ENCODE results near the gene SNX3.
"Not testable (repeated sequence)": the region's sequence is repeated elsewhere in the genome, so short reads cannot be mapped to it uniquely, and the experiment has no call there.

The SNX3 gene

DNA sequence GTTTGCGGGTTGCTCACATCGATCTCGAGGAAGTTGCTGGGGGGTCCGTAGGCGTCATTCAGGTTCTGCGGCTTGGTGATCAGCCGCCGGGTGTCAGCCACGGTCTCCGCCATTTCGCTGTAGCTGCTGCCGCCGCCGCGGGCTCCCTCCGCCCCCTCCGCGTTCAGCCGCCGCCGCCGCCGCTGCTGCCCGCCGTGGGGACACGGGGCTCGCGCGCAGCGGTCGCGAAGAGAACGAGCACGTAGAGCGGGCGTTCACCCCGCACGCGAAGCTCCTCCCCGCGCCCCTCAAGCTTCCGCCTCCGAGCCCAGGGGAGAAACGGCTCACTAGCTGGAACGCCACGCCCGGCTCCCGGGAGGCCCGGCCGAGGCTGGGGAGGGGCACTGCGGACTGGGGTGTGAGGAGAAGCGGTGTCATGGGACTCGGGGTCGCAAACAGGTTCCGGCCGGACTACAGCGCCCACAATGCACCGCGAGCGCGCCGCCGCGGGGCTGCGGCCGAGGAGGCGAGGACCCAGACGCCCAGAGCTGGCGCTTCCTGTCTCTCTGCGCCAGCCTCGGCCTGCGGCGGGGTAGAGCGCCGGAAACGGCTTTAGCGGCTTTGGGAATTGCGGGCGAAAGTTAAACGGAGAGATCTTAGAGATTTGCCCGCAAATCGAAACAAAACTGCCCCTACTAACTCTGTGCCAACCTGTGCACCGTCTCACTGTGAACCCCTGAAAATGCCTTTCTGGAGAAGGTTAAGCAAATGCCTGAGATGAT is at the start of gene SNX3:
TSS of gene SNX3 (minus strand) at position 232 of the 761 bp plus-strand sequence. CDS start at position 113, 119 bp downstream.
- peak; percentile 99 for DNase-seq (ENCODE audit: low read depth)
- TF ChIP-seq, protein P1, sequence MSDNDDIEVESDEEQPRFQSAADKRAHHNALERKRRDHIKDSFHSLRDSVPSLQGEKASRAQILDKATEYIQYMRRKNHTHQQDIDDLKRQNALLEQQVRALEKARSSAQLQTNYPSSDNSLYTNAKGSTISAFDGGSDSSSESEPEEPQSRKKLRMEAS (IDR thresholded peaks at IDR 0.05; ENCODE audit: low read depth, low read length) = peak; percentile 31; the same call in 1 of the 2 replicates
- TF ChIP-seq, protein P2, sequence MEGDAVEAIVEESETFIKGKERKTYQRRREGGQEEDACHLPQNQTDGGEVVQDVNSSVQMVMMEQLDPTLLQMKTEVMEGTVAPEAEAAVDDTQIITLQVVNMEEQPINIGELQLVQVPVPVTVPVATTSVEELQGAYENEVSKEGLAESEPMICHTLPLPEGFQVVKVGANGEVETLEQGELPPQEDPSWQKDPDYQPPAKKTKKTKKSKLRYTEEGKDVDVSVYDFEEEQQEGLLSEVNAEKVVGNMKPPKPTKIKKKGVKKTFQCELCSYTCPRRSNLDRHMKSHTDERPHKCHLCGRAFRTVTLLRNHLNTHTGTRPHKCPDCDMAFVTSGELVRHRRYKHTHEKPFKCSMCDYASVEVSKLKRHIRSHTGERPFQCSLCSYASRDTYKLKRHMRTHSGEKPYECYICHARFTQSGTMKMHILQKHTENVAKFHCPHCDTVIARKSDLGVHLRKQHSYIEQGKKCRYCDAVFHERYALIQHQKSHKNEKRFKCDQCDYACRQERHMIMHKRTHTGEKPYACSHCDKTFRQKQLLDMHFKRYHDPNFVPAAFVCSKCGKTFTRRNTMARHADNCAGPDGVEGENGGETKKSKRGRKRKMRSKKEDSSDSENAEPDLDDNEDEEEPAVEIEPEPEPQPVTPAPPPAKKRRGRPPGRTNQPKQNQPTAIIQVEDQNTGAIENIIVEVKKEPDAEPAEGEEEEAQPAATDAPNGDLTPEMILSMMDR (IDR thresholded peaks at IDR 0.05; ENCODE audit: low read depth, low read length) = peak; percentile 2
- TF ChIP-seq MYC (IDR thresholded peaks at IDR 0.05; ENCODE audit: low read depth, low read length) (no peak; the same call in 1 of the 2 replicates), POLR2A (IDR thresholded peaks at IDR 0.05; ENCODE audit: extremely low read depth, insufficient read length) (peak; percentile 86)
- H3K4me3 ChIP-seq (ENCODE audit: low read depth, low read length) = peak within 1 kb of the TSS; percentile 94

DNA sequence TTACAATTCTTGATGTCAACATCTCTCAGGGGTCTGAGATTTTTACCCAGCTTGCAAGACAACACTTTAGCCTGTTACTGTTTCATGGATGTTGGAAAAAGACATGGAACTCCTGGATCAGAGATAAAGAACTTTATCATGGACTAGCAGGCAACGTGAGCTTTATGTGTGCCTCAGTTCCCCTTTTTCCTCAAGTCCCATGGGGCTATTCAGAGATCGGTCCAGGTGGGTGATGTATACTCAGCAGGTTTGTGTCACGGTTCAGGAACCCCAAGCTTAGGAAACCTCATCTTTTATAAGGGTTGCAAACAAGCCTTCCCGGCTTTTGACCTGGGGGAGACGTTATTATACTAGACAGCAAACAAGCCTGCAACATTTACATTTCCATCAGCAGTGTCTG is 49.0 kb upstream of the SNX3 start:
- TF ChIP-seq MYC (IDR thresholded peaks at IDR 0.05; ENCODE audit: low read depth, low read length) (no peak), POLR2A (IDR thresholded peaks at IDR 0.05; ENCODE audit: extremely low read depth, insufficient read length) (no peak)
- TF ChIP-seq, protein P1 (IDR thresholded peaks at IDR 0.05; ENCODE audit: low read depth, low read length) = no peak
- TF ChIP-seq, protein P2 (IDR thresholded peaks at IDR 0.05; ENCODE audit: low read depth, low read length) = no peak
- DNase-seq (ENCODE audit: low read depth) = no peak
- H3K4me3 ChIP-seq (ENCODE audit: low read depth, low read length) = no peak overlapping the region

DNA sequence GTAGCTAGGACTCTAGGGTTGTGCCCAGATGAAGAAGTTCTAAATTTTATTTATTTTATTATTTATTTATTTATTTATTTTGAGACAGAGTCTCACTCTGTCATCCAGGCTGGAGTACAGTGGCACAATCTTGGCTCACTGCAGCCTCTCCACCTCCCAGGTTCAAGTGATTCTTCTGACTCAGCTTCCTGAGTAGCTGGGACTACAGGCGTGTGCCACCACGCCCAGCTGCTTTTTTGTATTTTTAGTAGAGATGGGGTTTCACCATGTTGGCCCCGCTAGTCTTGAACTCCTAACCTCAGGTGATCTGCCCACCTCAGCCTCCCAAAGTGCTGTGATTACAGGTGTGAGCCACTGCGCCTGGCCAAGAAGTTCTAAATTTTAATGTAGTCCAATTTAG is 47.8 kb upstream of the SNX3 start:
- DNase-seq (ENCODE audit: low read depth); H3K4me3 ChIP-seq (ENCODE audit: low read depth, low read length): not testable (repeated sequence)

DNA sequence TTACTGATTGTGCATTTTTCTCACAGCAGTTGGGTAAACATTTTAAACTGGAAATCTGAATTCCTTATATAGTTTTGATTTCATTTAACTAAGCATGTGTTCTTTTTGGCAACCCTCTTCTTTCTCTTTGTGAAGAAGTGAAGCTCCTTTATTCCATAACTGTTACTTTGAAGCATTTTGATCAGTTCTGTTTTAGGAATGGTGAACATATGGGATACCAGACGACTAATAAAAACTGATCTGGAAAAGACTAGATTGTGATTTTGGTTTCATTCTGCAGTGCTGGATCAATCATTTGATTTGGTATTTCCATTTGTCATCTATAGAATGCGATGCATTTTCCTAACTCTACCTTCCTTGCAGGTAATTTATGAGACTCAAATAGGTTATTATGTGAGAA is 43.8 kb upstream of the SNX3 start:
- no peak for DNase-seq (ENCODE audit: low read depth)
- TF ChIP-seq, protein P1 (IDR thresholded peaks at IDR 0.05; ENCODE audit: low read depth, low read length) = no peak
- TF ChIP-seq MYC (IDR thresholded peaks at IDR 0.05; ENCODE audit: low read depth, low read length) (no peak), POLR2A (IDR thresholded peaks at IDR 0.05; ENCODE audit: extremely low read depth, insufficient read length) (no peak)
- TF ChIP-seq, protein P2 (IDR thresholded peaks at IDR 0.05; ENCODE audit: low read depth, low read length) = no peak
- H3K4me3 ChIP-seq (ENCODE audit: low read depth, low read length) = no peak overlapping the region

DNA sequence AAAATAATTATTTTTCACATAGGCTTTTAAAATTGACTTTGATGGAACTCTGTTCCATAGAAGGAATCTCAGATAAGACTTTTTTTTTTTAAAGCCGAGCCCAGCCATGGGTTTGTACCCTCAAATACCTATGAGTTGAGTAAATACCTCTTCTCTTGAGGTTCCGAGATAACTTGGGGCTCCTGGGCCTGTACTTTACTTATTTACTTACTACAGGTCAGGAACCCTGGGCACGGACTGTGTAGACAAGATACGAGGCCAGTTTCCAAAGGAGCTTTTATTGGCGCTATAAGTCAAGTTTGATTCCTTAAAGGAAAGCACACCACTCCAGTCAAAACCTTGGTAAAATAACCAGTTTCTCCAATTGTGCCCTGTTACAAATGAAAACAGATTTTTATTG is 41.5 kb upstream of the SNX3 start:
- DNase-seq (ENCODE audit: low read depth) = no peak
- H3K4me3 ChIP-seq (ENCODE audit: low read depth, low read length) = no peak overlapping the region
- TF ChIP-seq, protein P2 (IDR thresholded peaks at IDR 0.05; ENCODE audit: low read depth, low read length) = no peak
- TF ChIP-seq POLR2A (IDR thresholded peaks at IDR 0.05; ENCODE audit: extremely low read depth, insufficient read length) = no peak
- no peak for TF ChIP-seq MYC (IDR thresholded peaks at IDR 0.05; ENCODE audit: low read depth, low read length)
- TF ChIP-seq, protein P1 (IDR thresholded peaks at IDR 0.05; ENCODE audit: low read depth, low read length) = no peak

DNA sequence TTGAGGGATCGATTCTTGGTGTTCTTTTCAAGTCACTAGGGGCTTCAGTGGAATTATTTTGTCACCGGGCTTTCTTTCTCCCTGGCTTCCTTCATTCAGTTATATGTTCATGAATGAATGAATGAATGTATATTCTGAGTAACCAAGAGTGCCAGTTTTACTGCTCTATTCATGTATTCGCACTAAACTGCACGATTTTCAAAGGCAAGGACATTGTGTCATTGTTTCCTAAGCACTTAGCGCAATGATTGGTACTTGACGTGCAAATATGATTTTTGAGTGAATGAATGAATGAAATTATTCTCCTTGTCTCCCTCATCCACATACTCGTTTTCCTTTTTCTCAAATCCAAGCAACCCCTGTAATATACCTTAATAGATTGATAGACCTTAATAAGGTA is 34.8 kb upstream of the SNX3 start:
- TF ChIP-seq, protein P1 (IDR thresholded peaks at IDR 0.05; ENCODE audit: low read depth, low read length) = no peak
- TF ChIP-seq POLR2A (IDR thresholded peaks at IDR 0.05; ENCODE audit: extremely low read depth, insufficient read length) (no peak), MYC (IDR thresholded peaks at IDR 0.05; ENCODE audit: low read depth, low read length) (no peak)
- TF ChIP-seq, protein P2 (IDR thresholded peaks at IDR 0.05; ENCODE audit: low read depth, low read length) = no peak
- DNase-seq (ENCODE audit: low read depth) = no peak
- H3K4me3 ChIP-seq (ENCODE audit: low read depth, low read length) = peak overlapping the region; percentile 98

Data from NB4 (cell line).